BJ (cell line): ENCODE measurements around the gene STRN3. TPM values are rescaled to one million over a fixed set of nuclear protein-coding genes. Genes with fewer than 3 reads are reported as not detected.
"Not testable (repeated sequence)": the region's sequence is repeated elsewhere in the genome, so short reads cannot be mapped to it uniquely, and the experiment has no call there.

Source experiments
- CTCF ChIA-PET: fragments of 350-600 bp; formaldehyde crosslinking; extraction: SDS; loops from one replicate; lab custom pipeline; 2021; ENCODE audit warnings: antibody characterized with exemption, inconsistent platforms; lab: Yijun Ruan, JAX
- POLR2A ChIA-PET: fragments of 300-600 bp; sonication (Branson Sonifier 250); formaldehyde crosslinking; extraction: SDS; loops from one replicate; lab custom pipeline; 2021; ENCODE audit warnings: antibody characterized with exemption; lab: Charles Lee
- DNase-seq: peaks from one replicate; pipeline ENCODE4 v3.0.0-alpha.2; 2011; ENCODE audit warnings: low read depth
- H3K27me3 ChIP-seq: 2 replicates; pipeline ENCODE4 v1.6.0; 2011; ENCODE audit warnings: low read length; ENCODE audit not compliant: control insufficient read depth, insufficient read depth
- H3K36me3 ChIP-seq: 2 replicates; pipeline ENCODE4 v1.5.1; 2011; ENCODE audit warnings: low read length; ENCODE audit not compliant: control insufficient read depth, insufficient read depth
- H3K4me3 ChIP-seq: 2 replicates; pipeline ENCODE4 v1.5.1; 2011; ENCODE audit warnings: low read depth, mild to moderate bottlenecking, control low read depth, low read length
- CTCF ChIP-seq: IDR thresholded peaks from 2 replicates; pipeline ENCODE4 v1.5.1; 2011; ENCODE audit warnings: low read depth, mild to moderate bottlenecking, control low read depth, inconsistent platforms, low read length, moderate library complexity; ENCODE audit not compliant: insufficient read depth
- polyA plus RNA-seq: library from polyadenylated mRNA; depleted of rRNA; stranded (reverse); fragments of >200 nt; gene quantifications from 2 replicates; pipeline ENCODE4 v1.2.3, GENCODE V29; 2011

The STRN3 gene
- polyA plus RNA-seq, 1 experiment = 14.8 TPM

DNA sequence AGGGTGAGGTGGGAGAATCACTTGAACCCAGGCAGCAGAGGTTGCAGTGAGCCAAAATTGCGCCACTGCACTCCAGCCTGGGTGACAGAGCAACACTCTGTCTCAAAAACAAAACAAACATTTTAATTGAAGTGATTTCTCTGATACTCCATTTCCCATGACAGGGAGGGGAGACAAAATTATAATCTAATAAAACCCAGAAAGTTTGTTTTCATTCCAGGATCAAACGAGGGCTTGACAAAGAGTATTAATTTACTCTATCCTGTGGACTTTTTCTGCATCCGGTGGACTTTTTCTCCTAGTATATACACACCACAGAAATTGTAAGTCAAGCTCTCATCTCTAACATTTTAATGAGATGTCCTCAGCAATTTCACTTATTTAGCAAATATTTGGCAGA lies 15.2 kb downstream of the STRN3 start:
- no peak overlapping the region for H3K4me3 ChIP-seq
- ChIA-PET POLR2A (no interaction called here), CTCF (no interaction called here)
- no peak for DNase-seq
- no peak for TF ChIP-seq CTCF
- no peaks in the 10 kb centered on the region for H3K36me3 ChIP-seq
- H3K27me3 ChIP-seq = no peaks in the 10 kb centered on the region

- POLR2A ChIA-PET = no interaction called here
Measured at GRCh38 chr14:31009836-31010574, 16.2 kb downstream of the STRN3 start.

GRCh38 chr14:31006703-31007102 lies 19.5 kb downstream of the STRN3 start:
- no peak for DNase-seq
- TF ChIP-seq CTCF = no peak
- ChIA-PET POLR2A (no interaction called here), CTCF (no interaction called here)
- Histone ChIP-seq H3K36me3 (no peaks in the 10 kb centered on the region), H3K4me3 (no peak overlapping the region), H3K27me3 (no peaks in the 10 kb centered on the region)

More at GRCh38 chr14:31009836-31010574, 16.2 kb downstream of the STRN3 start:
- no peak for DNase-seq
- Histone ChIP-seq H3K4me3 (no peak overlapping the region), H3K36me3 (no peaks in the 10 kb centered on the region), H3K27me3 (no peaks in the 10 kb centered on the region)
- no peak for TF ChIP-seq CTCF
- CTCF ChIA-PET = no interaction called here

DNA sequence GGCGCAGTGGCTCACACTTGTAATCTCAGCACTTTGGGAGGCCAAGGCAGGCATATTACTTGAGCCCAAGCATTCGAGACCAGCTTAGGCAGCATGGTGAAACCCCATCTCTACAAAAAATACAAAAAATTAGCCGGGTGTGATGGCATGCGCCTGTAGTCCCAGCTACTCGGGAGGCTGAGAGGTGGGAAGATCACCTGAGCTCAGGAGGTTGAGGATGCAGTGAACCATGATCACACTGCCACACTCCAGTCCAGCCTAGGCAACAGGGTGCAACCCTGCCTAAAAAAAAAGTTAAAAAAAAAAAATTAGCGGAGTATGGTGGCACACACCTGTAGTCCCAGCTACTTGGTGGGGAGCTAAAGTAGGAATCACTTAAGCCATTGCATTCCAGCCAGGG lies 22.2 kb downstream of the STRN3 start:
- DNase-seq, H3K27me3 ChIP-seq, H3K36me3 ChIP-seq, POLR2A ChIA-PET, CTCF ChIA-PET, H3K4me3 ChIP-seq: not testable (repeated sequence)

DNA sequence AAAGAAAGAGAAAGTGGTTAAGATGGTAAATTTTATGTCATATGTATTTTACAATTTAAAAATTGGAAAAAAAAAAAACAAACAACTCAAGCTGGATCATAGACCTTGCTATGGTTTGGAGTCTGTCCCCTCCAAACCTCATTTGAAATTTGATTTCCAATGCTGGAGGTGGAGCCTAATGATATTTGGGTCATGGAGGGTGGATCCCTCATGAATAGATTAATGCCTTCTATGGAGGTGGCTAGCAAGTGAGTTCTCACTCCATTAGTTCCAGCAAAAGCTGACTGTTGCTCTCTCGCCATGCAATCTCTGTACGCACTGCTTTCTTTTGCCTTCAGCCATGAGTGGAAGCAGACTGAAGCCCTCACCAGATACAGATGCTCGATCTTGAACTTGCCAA lies 22.9 kb downstream of the STRN3 start:
- Histone ChIP-seq H3K4me3 (no peak overlapping the region), H3K36me3 (no peaks in the 10 kb centered on the region), H3K27me3 (no peaks in the 10 kb centered on the region)
- ChIA-PET CTCF (no interaction called here), POLR2A (no interaction called here)
- no peak for DNase-seq
- TF ChIP-seq CTCF = no peak

- Histone ChIP-seq H3K27me3 (no peaks in the 10 kb centered on the region), H3K36me3 (no peaks in the 10 kb centered on the region), H3K4me3 (no peak overlapping the region)
- ChIA-PET POLR2A (no interaction called here), CTCF (no interaction called here)
- no peak for TF ChIP-seq CTCF
- no peak for DNase-seq
Measured at GRCh38 chr14:31001339-31001658, 24.9 kb downstream of the STRN3 start.
